K562 (cell line): ENCODE data around the gene HPS1. TPM values are rescaled to one million over a fixed set of nuclear protein-coding genes. Genes with fewer than 3 reads are reported as not detected.

Source experiments
- ATAC-seq: fragments of 200-7000 bp; cut with Tn5 transposase; 3 replicates; pipeline ENCODE4 v1.9.1; 2020; ENCODE audit warnings: moderate library complexity
- BruUV-seq: library from RNA; stranded (reverse); fragments of 400-500 nt; replicated peaks from 2 replicates; lab custom pipeline; 2021; lab: Mats Ljungman, UMichigan
- CTCF ChIA-PET: fragments of 300-600 bp; formaldehyde crosslinking; extraction: SDS; loops from one replicate; lab custom pipeline; 2021; ENCODE audit warnings: low intra/inter-chr PET ratio; lab: Yijun Ruan, JAX
- POLR2A ChIA-PET: fragments of 300-600, 350-650 bp; sonication (Branson Sonifier 250); formaldehyde crosslinking; extraction: SDS; loops from one replicate; lab custom pipeline; 2021; ENCODE audit warnings: antibody characterized with exemption, inconsistent platforms; lab: Yijun Ruan, JAX
- DNase-seq, 4 experiments: peaks; one replicate each; pipeline versions ENCODE4 v3.0.0 to v3.0.0-alpha.2; 2011 to 2018; ENCODE audit warnings: low spot score in 3 of 4, mixed read lengths in 3 of 4; ENCODE audit errors: extremely low read depth in 1 of 4
- FAIRE-seq: peaks from 2 replicates; lab custom pipeline; 2011; peaks lifted over from hg19 to GRCh38; lab: Jason Lieb, UNC
- H2AFZ ChIP-seq: 2 replicates; pipeline ENCODE4 v1.6.0; 2011; ENCODE audit warnings: low read depth, low read length, control low read depth, inconsistent platforms
- H3K27ac ChIP-seq: fragments of 200-600 bp; 3 replicates; pipeline ENCODE4 v1.8.0; 2011; ENCODE audit warnings: low read depth, mild to moderate bottlenecking, control low read depth, inconsistent platforms, low read length, moderate library complexity, mixed read lengths; ENCODE audit errors: extremely low read depth
- H3K27me3 ChIP-seq, 2 experiments: fragments of 300-600 bp in 1 of 2; 2 replicates in 1 of 2; 3 replicates in 1 of 2; pipeline versions ENCODE4 v1.6.0 to v1.8.0; 2011; ENCODE audit warnings: inconsistent platforms in 2 of 2, low read length in 2 of 2, mild to moderate bottlenecking in 1 of 2, mixed read lengths in 1 of 2, moderate library complexity in 1 of 2; ENCODE audit not compliant: control insufficient read depth in 2 of 2, insufficient read depth in 2 of 2
- H3K36me3 ChIP-seq: fragments of 300-600 bp; 3 replicates; pipeline ENCODE4 v1.8.0; 2011; ENCODE audit warnings: mild to moderate bottlenecking, low read length, inconsistent platforms; ENCODE audit not compliant: control insufficient read depth, insufficient read depth
- H3K4me1 ChIP-seq, 2 experiments: fragments of 200-600 bp in 1 of 2; replicated peaks in 1 of 2; 2 replicates in 1 of 2; 3 replicates in 1 of 2; pipeline versions ENCODE4 v1.5.1 to v1.8.0; 2011; ENCODE audit warnings: inconsistent platforms in 2 of 2, low read length in 2 of 2, mild to moderate bottlenecking in 1 of 2, mixed read lengths in 1 of 2, moderate library complexity in 1 of 2; ENCODE audit not compliant: control insufficient read depth in 2 of 2, insufficient read depth in 2 of 2
- H3K4me2 ChIP-seq: 2 replicates; pipeline ENCODE4 v1.6.1; 2011; ENCODE audit warnings: low read length, control low read depth, inconsistent platforms, mixed read lengths; ENCODE audit not compliant: insufficient read depth
- H3K4me3 ChIP-seq: fragments of 200-600 bp; sonication (generic), shearing (Covaris generic); 2 replicates; pipeline ENCODE4 v1.5.1; 2016; ENCODE audit warnings: control low read depth, inconsistent platforms
- H3K79me2 ChIP-seq: fragments of 200-600 bp; 3 replicates; pipeline ENCODE4 v1.8.0; 2011; ENCODE audit warnings: low read length, inconsistent platforms; ENCODE audit not compliant: control insufficient read depth, insufficient read depth
- H3K9ac ChIP-seq, 2 experiments: 2 replicates each; pipeline versions ENCODE4 v1.6.0 to v1.6.1; 2011; ENCODE audit warnings: low read depth in 2 of 2, low read length in 2 of 2, control low read depth in 1 of 2, inconsistent platforms in 1 of 2, mild to moderate bottlenecking in 1 of 2, mixed read lengths in 1 of 2; ENCODE audit not compliant: insufficient read depth in 1 of 2
- H3K9me1 ChIP-seq: one replicate; pipeline ENCODE4 v1.6.0; 2011; ENCODE audit warnings: inconsistent platforms, mild to moderate bottlenecking, low read length, moderate library complexity; ENCODE audit not compliant: control insufficient read depth, insufficient read depth
- H3K9me3 ChIP-seq: replicated peaks from 2 replicates; pipeline ENCODE4 v1.5.1; 2011; ENCODE audit warnings: low read depth, low read length, inconsistent platforms; ENCODE audit not compliant: control insufficient read depth, insufficient read depth
- H4K20me1 ChIP-seq: replicated peaks from 2 replicates; pipeline ENCODE4 v1.6.1; 2011; ENCODE audit warnings: low read length, inconsistent platforms, mixed read lengths; ENCODE audit not compliant: control insufficient read depth, insufficient read depth
- ETV1 ChIP-seq: fragments of 450-650 bp; conservative IDR thresholded peaks from 2 replicates; pipeline ENCODE4 v1.6.1; 2016; ENCODE audit warnings: missing genetic modification characterization, control low read depth, low read depth, missing compliant biosample characterization
- HDGF ChIP-seq: fragments of 450-650 bp; IDR thresholded peaks from 2 replicates; pipeline ENCODE4 v1.6.1; 2016
- HSF4 ChIP-seq: fragments of 250-450 bp; sonication (Bioruptor Pico); IDR thresholded peaks from 2 replicates; pipeline ENCODE4 v2.1.2; 2022; ENCODE audit warnings: mild to moderate bottlenecking, moderate library complexity, borderline replicate concordance
- IRF2 ChIP-seq: sonication (generic); formaldehyde crosslinking; IDR thresholded peaks from 2 replicates; pipeline ENCODE4 v1.8.1; 2022; ENCODE audit warnings: mild to moderate bottlenecking, missing genetic modification reagents
- MIER1 ChIP-seq: fragments of 450-650 bp; IDR thresholded peaks from 2 replicates; pipeline ENCODE4 v1.6.1; 2016; ENCODE audit warnings: antibody characterized with exemption, mild to moderate bottlenecking, low read depth
- NCOR1 ChIP-seq: fragments of 450-650 bp; IDR thresholded peaks from 2 replicates; pipeline ENCODE4 v1.6.1; 2016; ENCODE audit warnings: mild to moderate bottlenecking, moderate library complexity
- NFE2 ChIP-seq: IDR thresholded peaks from 2 replicates; pipeline ENCODE4 v1.6.1; 2014; ENCODE audit warnings: antibody characterized with exemption, low read depth
- NUFIP1 ChIP-seq: fragments of 450-650 bp; IDR thresholded peaks from 2 replicates; pipeline ENCODE4 v1.6.1; 2018; ENCODE audit not compliant: partially characterized antibody
- PTTG1 ChIP-seq: fragments of 450-650 bp; IDR thresholded peaks from 2 replicates; pipeline ENCODE4 v1.6.1; 2016; ENCODE audit warnings: low read depth, mild to moderate bottlenecking, missing genetic modification characterization, missing compliant biosample characterization
- TEAD1 ChIP-seq, 2 experiments: fragments of 450-650 bp in 1 of 2; sonication (generic) in 1 of 2; formaldehyde crosslinking; IDR thresholded peaks; 2 replicates each; pipeline versions ENCODE4 v1.4.0 to v1.8.0; 2020 to 2022; ENCODE audit warnings: mild to moderate bottlenecking in 2 of 2, missing genetic modification reagents in 1 of 2
- ZNF239 ChIP-seq: fragments of 250-450 bp; sonication (Bioruptor Pico); IDR thresholded peaks from 2 replicates; pipeline ENCODE4 v1.4.0; 2020; ENCODE audit warnings: mild to moderate bottlenecking
- ZNF316 ChIP-seq: fragments of 450-650 bp; IDR thresholded peaks from 2 replicates; pipeline ENCODE4 v1.6.1; 2016
- WGBS: fragments of 100-300 bp; shearing (Covaris generic); methylation state at CpG from one replicate; pipeline ENCODE4 v1.1.6; 2016; ENCODE audit warnings: low coverage, mixed read lengths; ENCODE audit not compliant: insufficient coverage; ENCODE audit errors: missing lambda C conversion rate; 5-methylcytosine and 5-hydroxymethylcytosine counted together
- in situ Hi-C: fragments of 300-500 bp; cut with MboI; formaldehyde crosslinking; loops from 4 replicates; pipeline ENCODE4 v1.15.0; 2018; ENCODE audit warnings: inconsistent platforms, mixed read lengths
- intact Hi-C: fragments of 100-400 bp; cut with micrococcal nuclease; formaldehyde crosslinking; loops from 2 replicates; pipeline ENCODE4 v1.14.2; 2022
- polyA plus RNA-seq, 8 experiments: library from polyadenylated mRNA; depleted of rRNA in 4 of 8; stranded (reverse) in 5 of 8; unstranded in 3 of 8; fragments of >200 nt; fragmentation: Nextera tagmentation in 2 of 8; fragmentation: Illumina TruSeq in 1 of 8; extraction: Ambion mirVana in 2 of 8; extraction: Trizol in 1 of 8; gene quantifications; 2 replicates each; pipeline versions ENCODE4 v1.2.1 to v1.2.3, GENCODE V29; 2011 to 2014; ENCODE audit warnings: inconsistent platforms in 1 of 8, missing spikeins in 1 of 8
- total RNA-seq, 7 experiments: library from RNA; depleted of rRNA in 6 of 7; stranded (reverse); fragments of >200 nt in 6 of 7; fragmentation: Illumina TruSeq in 2 of 7; extraction: Trizol in 2 of 7; gene quantifications; 2 replicates each; pipeline versions ENCODE4 v1.2.1 to v1.2.3, GENCODE V29; 2011 to 2021; ENCODE audit warnings: low replicate concordance in 1 of 7
- TF ChIP-seq, protein P1 (sequence below): fragments of 250-450 bp; sonication (Bioruptor Pico); IDR thresholded peaks from 2 replicates; pipeline ENCODE4 v1.5.0; 2021; ENCODE audit warnings: mild to moderate bottlenecking, moderate library complexity
- TF ChIP-seq, protein P2 (sequence below), 2 experiments: fragments of 450-650 bp in 1 of 2; IDR thresholded peaks; 2 replicates each; pipeline ENCODE4 v1.6.1; 2011 to 2017; ENCODE audit warnings: low read depth in 2 of 2, antibody characterized with exemption in 1 of 2, borderline replicate concordance in 1 of 2, low read length in 1 of 2, mild to moderate bottlenecking in 1 of 2, mixed read lengths in 1 of 2; ENCODE audit not compliant: control insufficient read depth in 1 of 2

HPS1 gene
- total and polyA plus RNA-seq, 9 of the 15 experiments (the other 6 are each of a cell fraction or from before 2014, with no cell fraction given): 18.1 to 43.6 (median 26.3) TPM

DNA sequence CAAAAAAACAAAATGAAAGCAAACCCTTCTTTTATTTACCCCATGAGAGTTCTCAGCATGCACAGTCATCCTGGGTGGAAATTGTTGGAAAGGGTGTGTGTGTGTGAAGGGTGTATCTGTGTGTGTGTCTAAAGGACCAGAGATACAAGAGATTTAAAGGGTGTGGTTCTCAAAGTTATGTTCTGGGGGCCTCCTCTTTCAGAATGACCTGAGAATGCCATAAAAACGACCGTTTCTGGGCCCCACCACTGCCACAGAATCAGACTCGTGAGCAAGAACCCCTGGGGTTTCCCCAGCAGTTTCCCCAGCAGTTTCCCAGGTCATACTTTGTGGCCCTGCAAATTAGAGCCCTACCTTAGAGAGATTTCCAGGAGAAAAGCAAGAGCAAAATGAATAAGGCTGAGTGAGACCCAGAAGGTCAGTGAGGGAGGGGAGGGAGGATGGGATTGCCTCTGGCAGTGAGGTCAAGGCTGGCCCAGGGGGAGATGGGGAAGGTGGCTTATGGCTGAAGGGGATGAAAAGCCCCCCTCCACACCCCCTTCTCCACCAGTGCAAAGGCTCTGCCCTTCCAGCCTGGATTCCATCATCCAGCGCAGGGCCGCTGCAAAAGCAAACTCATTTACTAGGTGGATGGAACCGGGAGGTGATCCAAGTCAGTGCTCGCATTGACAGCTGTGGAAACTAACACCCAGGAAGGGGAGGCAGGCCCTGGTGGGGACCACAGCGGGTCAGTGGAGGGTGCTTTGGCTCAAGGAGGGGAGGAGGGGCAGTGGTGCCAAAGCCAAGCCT, 42.0 kb downstream of the HPS1 start:
- no peaks in the 10 kb centered on the region for H3K9me1 ChIP-seq
- H3K36me3 ChIP-seq: no peaks in the 10 kb centered on the region
- 0 out of 4 replicates have a peak overlapping the region, but pooled peaks of 1 of the 2 experiments have one; percentile 4 for H3K9ac ChIP-seq
- ChIA-PET CTCF (no interaction called here), POLR2A (interaction anchor here (0.9 kb wide), 1 partner anchor 10 kb away, joined by 3 read pairs; no protein-coding TSS in a partner anchor)
- no peak overlapping the region for H3K4me3 ChIP-seq
- ATAC-seq (peak; percentile 65), FAIRE-seq (no peak), DNase-seq (peak in 2 of 4 experiments; percentile 34 to 44)
- no peak overlapping the region for H3K4me2 ChIP-seq
- no TSS peak for BruUV-seq
- 43% methylated on average over 6 of the region's 8 CpGs for WGBS
- intact Hi-C loops (no loop called here), in situ Hi-C loops (no loop called here)
- no peaks in the 10 kb centered on the region for H4K20me1 ChIP-seq
- H3K9me3 ChIP-seq: no peaks in the 10 kb centered on the region
- H3K27ac ChIP-seq: no peak overlapping the region
- no peaks in the 10 kb centered on the region for H3K79me2 ChIP-seq
- H3K4me1 ChIP-seq: peaks cover 2 to 10% of the 10 kb centered on the region in 2 experiments; a peak in 4 of 5 replicates
- H2AFZ ChIP-seq: 0 out of 2 replicates have a peak overlapping the region, but pooled peaks have one; percentile 9
- no peaks in the 10 kb centered on the region; a peak in 1 of 5 replicates for H3K27me3 ChIP-seq
- TF ChIP-seq MIER1 (no peak), ETV1 (no peak), NCOR1 (no peak), TEAD1 (CRISPR knock-in tag; IDR thresholded peaks at IDR 0.05) (no peak), HSF4 (CRISPR knock-in tag) (no peak), HDGF (no peak), ZNF316 (peak; percentile 17; the same call in 1 of the 2 replicates), PTTG1 (tag) (no peak), ZNF239 (CRISPR knock-in tag) (no peak), NUFIP1 (no peak), NFE2 (peak; percentile 64), IRF2 (CRISPR knock-in tag) (no peak)
- TF ChIP-seq, protein P1, sequence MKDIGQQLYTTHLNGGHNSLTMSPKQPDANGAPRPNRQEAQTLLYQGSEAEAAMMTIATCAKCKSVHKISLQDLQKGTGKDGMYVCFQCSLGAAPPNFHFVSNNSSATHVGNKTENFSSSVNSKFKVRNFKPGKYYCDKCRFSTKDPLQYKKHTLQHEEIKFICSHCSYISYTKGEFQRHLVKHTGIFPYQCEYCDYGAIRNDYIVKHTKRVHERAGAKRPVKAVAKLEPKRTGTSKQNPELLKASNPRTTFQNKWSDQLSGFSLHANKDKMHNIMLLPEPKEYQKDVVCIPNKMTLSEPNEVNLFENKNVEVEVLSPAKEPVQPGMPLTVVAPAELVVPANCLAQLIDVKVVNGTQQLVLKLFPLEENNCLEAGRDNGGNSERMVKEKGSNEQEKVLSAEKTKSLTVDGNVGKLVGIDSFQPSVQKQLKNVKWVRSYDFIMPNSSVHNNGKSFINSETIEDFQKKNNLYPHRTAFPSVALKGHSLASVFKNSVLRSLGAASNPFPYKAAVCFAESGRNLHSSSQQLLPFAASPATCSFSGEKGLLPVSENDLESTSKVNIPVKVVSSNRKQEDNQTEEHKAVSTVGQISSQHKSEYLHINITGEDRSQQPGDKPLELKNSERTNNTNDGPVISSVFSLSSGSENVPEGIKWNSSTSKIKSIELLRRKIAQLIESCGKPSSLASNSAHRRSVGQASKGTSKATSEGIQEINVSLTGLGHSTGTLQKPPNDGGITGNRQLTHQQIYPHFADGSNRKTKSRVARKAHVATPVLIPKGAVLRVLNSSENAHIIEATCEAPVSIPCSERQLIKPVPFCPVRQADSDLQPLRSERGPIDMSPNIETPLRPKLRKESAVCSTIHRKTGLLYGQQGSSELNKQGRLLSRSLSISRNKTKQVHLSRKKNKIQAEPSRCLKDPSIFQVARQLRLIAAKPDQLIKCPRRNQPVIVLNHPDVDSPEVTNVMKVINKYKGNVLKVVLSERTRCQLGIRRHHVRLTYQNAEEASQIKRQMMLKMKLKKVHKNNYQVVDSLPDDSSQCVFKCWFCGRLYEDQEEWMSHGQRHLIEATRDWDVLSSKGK (CRISPR knock-in tag): no peak
- TF ChIP-seq, protein P2, sequence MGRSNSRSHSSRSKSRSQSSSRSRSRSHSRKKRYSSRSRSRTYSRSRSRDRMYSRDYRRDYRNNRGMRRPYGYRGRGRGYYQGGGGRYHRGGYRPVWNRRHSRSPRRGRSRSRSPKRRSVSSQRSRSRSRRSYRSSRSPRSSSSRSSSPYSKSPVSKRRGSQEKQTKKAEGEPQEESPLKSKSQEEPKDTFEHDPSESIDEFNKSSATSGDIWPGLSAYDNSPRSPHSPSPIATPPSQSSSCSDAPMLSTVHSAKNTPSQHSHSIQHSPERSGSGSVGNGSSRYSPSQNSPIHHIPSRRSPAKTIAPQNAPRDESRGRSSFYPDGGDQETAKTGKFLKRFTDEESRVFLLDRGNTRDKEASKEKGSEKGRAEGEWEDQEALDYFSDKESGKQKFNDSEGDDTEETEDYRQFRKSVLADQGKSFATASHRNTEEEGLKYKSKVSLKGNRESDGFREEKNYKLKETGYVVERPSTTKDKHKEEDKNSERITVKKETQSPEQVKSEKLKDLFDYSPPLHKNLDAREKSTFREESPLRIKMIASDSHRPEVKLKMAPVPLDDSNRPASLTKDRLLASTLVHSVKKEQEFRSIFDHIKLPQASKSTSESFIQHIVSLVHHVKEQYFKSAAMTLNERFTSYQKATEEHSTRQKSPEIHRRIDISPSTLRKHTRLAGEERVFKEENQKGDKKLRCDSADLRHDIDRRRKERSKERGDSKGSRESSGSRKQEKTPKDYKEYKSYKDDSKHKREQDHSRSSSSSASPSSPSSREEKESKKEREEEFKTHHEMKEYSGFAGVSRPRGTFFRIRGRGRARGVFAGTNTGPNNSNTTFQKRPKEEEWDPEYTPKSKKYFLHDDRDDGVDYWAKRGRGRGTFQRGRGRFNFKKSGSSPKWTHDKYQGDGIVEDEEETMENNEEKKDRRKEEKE (IDR thresholded peaks at IDR 0.05; ENCODE audit: borderline replicate concordance in 1 of 2, control insufficient read depth in 1 of 2, low read depth in 2 of 2, low read length in 1 of 2): no peak
